ENCODE measurements around the gene SLC52A3.
A peak's percentile ranks its signal among the peaks of the same experiment; 100 is the strongest.
"Not testable (repeated sequence)": the region's sequence is repeated elsewhere in the genome, so short reads cannot be mapped to it uniquely, and the experiment has no call there.

Gene SLC52A3

GRCh38 chr20:768426-768978 is at the start of gene SLC52A3:
SLC52A3 (minus strand) TSS chr20:768500; CDS start chr20:765774, 2,726 bp downstream.
- DNase-seq, result no peak

- peak; percentile 4 to 6 for DNase-seq
Observed at GRCh38 chr20:815914-816606, 47.8 kb upstream of the SLC52A3 start.

- DNase-seq, result no peak
Observed at GRCh38 chr20:815226-815625, 46.9 kb upstream of the SLC52A3 start.

- no peak for DNase-seq
Observed at GRCh38 chr20:813390-813789, 45.1 kb upstream of the SLC52A3 start.

GRCh38 chr20:812435-812814 is 44.1 kb upstream of the SLC52A3 start:
- not testable (repeated sequence) for DNase-seq

GRCh38 chr20:811776-812434 is 43.6 kb upstream of the SLC52A3 start:
- not testable (repeated sequence) for DNase-seq

- no peak for DNase-seq
Observed at GRCh38 chr20:805713-806112, 37.4 kb upstream of the SLC52A3 start.

GRCh38 chr20:801678-802077 is 33.4 kb upstream of the SLC52A3 start:
- DNase-seq, result no peak

- DNase-seq, result not testable (repeated sequence)
Observed at GRCh38 chr20:800026-800425, 31.7 kb upstream of the SLC52A3 start.

- not testable (repeated sequence) for DNase-seq
Observed at GRCh38 chr20:798746-799145, 30.4 kb upstream of the SLC52A3 start.

GRCh38 chr20:796921-797320 is 28.6 kb upstream of the SLC52A3 start:
- no peak for DNase-seq

- DNase-seq, result no peak
Observed at GRCh38 chr20:792248-792647, 23.9 kb upstream of the SLC52A3 start.

GRCh38 chr20:791056-791455 is 22.8 kb upstream of the SLC52A3 start:
- no peak for DNase-seq

GRCh38 chr20:787825-788224 is 19.5 kb upstream of the SLC52A3 start:
- DNase-seq, result no peak

GRCh38 chr20:779771-780170 is 11.5 kb upstream of the SLC52A3 start:
- no peak for DNase-seq

GRCh38 chr20:776165-776564 is 7.9 kb upstream of the SLC52A3 start:
- DNase-seq, result no peak

- no peak for DNase-seq
Observed at GRCh38 chr20:775679-776135, 7.4 kb upstream of the SLC52A3 start.

- no peak for DNase-seq
Observed at GRCh38 chr20:774660-775057, 6.4 kb upstream of the SLC52A3 start.

GRCh38 chr20:774016-774659 is 5.8 kb upstream of the SLC52A3 start:
- no peak for DNase-seq

- DNase-seq, result no peak
Observed at GRCh38 chr20:772806-773205, 4.5 kb upstream of the SLC52A3 start.

GRCh38 chr20:771741-772464 is 3.6 kb upstream of the SLC52A3 start:
- no peak for DNase-seq

GRCh38 chr20:770691-771090 is 2.4 kb upstream of the SLC52A3 start:
- no peak for DNase-seq

GRCh38 chr20:766906-767305 is 1.4 kb downstream of the SLC52A3 start:
- no peak for DNase-seq
